Osteocyte (in vitro differentiated cells): ENCODE results near the gene JKAMP. TPM values are rescaled to one million over a fixed set of nuclear protein-coding genes. Genes with fewer than 3 reads are reported as not detected.
A peak's percentile ranks its signal among the peaks of the same experiment; 100 is the strongest.

Experiments used
- DNase-seq: peaks from one replicate; pipeline ENCODE4 v3.0.0; 2021; ENCODE audit warnings: mixed read lengths; ENCODE audit not compliant: unreplicated experiment; ENCODE audit errors: extremely low spot score
- H3K27ac Mint-ChIP-seq: one replicate; pipeline ENCODE4 v1.8.0; 2021; ENCODE audit warnings: mild to moderate bottlenecking, mixed read lengths; ENCODE audit not compliant: unreplicated experiment
- H3K27me3 Mint-ChIP-seq: one replicate; pipeline ENCODE4 v1.8.0; 2021; ENCODE audit warnings: mixed read lengths; ENCODE audit not compliant: unreplicated experiment
- H3K36me3 Mint-ChIP-seq: one replicate; pipeline ENCODE4 v1.8.0; 2021; ENCODE audit warnings: mixed read lengths; ENCODE audit not compliant: unreplicated experiment
- H3K4me1 Mint-ChIP-seq: one replicate; pipeline ENCODE4 v1.8.0; 2021; ENCODE audit warnings: mixed read lengths; ENCODE audit not compliant: unreplicated experiment
- H3K4me3 Mint-ChIP-seq: one replicate; pipeline ENCODE4 v1.8.0; 2021; ENCODE audit warnings: mild to moderate bottlenecking, moderate library complexity, mixed read lengths; ENCODE audit not compliant: unreplicated experiment
- H3K9me3 Mint-ChIP-seq: one replicate; pipeline ENCODE4 v1.8.0; 2021; ENCODE audit warnings: mixed read lengths; ENCODE audit not compliant: unreplicated experiment
- total RNA-seq: library from RNA; stranded (reverse); gene quantifications from 2 replicates; pipeline ENCODE4 v1.2.1, GENCODE V29; 2021
- TF ChIP-seq, protein P1 (sequence below): fragments of 200-600 bp; sonication (generic); IDR thresholded peaks from 2 replicates; pipeline ENCODE4 v1.5.0; 2021; ENCODE audit warnings: antibody characterized with exemption, mild to moderate bottlenecking, moderate library complexity

JKAMP gene
- total RNA-seq, 1 donor from 2014 or later = 47.6 TPM

DNA sequence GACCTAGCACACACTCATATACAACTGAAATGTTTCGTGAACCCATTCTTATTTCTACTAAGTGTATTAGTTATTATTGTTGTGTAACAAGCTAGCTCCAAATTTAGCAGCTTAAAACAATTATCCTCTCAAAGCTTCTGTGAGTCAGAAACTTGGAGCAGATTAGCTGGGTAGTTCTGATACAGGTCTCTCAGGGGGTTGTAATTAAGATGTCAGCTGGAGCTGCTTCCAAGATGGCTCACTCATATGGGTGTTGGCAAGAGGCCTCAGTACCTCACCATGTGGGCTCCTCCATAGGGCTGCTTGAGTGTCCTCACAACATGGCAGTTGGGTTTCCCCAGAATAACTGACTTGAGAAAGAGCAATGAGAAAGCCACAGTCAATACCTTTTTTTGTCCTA is 28.9 kb upstream of the JKAMP start:
- H3K9me3 Mint-ChIP-seq = peaks cover 10% of the 10 kb centered on the region
- no peaks in the 10 kb centered on the region for H3K27me3 Mint-ChIP-seq
- no peak overlapping the region for H3K4me3 Mint-ChIP-seq
- TF ChIP-seq, protein P1, sequence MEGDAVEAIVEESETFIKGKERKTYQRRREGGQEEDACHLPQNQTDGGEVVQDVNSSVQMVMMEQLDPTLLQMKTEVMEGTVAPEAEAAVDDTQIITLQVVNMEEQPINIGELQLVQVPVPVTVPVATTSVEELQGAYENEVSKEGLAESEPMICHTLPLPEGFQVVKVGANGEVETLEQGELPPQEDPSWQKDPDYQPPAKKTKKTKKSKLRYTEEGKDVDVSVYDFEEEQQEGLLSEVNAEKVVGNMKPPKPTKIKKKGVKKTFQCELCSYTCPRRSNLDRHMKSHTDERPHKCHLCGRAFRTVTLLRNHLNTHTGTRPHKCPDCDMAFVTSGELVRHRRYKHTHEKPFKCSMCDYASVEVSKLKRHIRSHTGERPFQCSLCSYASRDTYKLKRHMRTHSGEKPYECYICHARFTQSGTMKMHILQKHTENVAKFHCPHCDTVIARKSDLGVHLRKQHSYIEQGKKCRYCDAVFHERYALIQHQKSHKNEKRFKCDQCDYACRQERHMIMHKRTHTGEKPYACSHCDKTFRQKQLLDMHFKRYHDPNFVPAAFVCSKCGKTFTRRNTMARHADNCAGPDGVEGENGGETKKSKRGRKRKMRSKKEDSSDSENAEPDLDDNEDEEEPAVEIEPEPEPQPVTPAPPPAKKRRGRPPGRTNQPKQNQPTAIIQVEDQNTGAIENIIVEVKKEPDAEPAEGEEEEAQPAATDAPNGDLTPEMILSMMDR = no peak
- H3K36me3 Mint-ChIP-seq = peaks cover 44% of the 10 kb centered on the region
- DNase-seq = no peak
- H3K4me1 Mint-ChIP-seq = peaks cover 11% of the 10 kb centered on the region
- H3K27ac Mint-ChIP-seq = no peak overlapping the region

DNA sequence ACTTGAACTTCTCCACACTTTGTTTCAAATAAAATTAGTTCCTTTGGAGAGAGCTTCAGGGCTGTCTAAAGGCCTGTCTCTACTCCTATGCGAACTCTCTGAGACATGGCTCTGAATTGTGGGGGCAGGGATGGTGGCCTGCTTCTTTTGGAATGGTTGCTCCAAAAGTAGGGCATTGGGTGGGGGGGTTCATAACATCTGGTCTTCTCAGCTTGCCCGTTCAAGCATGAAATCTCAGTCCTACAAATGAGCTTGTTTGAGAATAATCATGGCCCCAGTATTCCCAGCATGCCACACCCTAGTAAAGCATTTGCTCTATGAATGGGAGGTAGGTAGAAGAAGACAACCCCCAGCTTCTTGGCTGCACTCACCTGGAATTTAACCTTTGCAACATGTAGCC is 25.8 kb upstream of the JKAMP start:
- TF ChIP-seq, protein P1 = no peak
- peaks cover 51% of the 10 kb centered on the region for H3K36me3 Mint-ChIP-seq
- H3K27me3 Mint-ChIP-seq = no peaks in the 10 kb centered on the region

DNA sequence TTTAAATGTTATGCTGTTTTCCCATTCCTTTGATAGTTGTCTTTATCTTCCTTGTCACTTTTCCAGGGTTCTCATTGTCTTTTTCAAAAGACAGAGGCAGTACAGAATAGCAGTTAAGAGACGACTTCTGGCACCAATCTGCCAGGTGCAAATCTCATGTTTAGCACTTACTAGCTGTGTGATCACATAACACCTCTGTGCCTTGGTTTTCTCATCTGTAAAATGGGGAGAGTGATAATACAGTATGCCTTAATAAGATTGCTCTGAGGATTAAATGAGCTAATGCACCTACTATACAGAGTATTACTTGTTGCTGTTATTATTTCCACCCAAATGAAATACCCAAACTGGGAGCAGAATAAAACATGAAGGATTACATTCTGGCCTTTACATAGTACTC is 23.9 kb upstream of the JKAMP start:
- H3K36me3 Mint-ChIP-seq = peaks cover 48% of the 10 kb centered on the region
- no peak overlapping the region for H3K4me3 Mint-ChIP-seq
- peaks cover 5% of the 10 kb centered on the region for H3K4me1 Mint-ChIP-seq
- H3K9me3 Mint-ChIP-seq = peaks cover 10% of the 10 kb centered on the region
- DNase-seq = no peak
- no peak overlapping the region for H3K27ac Mint-ChIP-seq
- no peaks in the 10 kb centered on the region for H3K27me3 Mint-ChIP-seq
- TF ChIP-seq, protein P1 = no peak

More for the DNA sequence above, 25.8 kb upstream of the JKAMP start:
- Mint-ChIP-seq H3K4me3 (no peak overlapping the region), H3K4me1 (peaks cover 14% of the 10 kb centered on the region), H3K9me3 (peaks cover 10% of the 10 kb centered on the region), H3K27ac (no peak overlapping the region)
- DNase-seq = no peak

DNA sequence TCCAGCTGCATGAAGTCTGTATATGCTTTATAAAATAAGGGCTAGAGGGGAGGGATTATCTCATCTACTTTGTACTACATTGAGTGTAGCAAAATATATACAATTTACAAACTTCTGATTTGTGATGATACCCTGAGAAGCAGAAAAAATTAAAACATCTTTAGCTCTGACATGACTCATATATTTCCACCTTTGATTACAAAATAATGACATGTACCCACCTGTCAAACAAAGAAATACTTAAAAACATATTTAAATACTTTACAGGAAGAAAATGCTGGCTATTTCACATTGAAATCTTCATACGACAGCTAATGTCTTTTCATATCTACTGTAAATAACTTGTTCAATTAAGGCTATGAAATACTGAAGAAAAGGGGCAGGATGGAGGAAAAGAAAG is 22.4 kb upstream of the JKAMP start:
- no peak overlapping the region for H3K4me3 Mint-ChIP-seq
- H3K36me3 Mint-ChIP-seq = peaks cover 38% of the 10 kb centered on the region
- H3K9me3 Mint-ChIP-seq = peaks cover 10% of the 10 kb centered on the region
- H3K4me1 Mint-ChIP-seq = peaks cover 7% of the 10 kb centered on the region
- no peak for DNase-seq
- H3K27ac Mint-ChIP-seq = no peak overlapping the region
- TF ChIP-seq, protein P1 = no peak
- H3K27me3 Mint-ChIP-seq = no peaks in the 10 kb centered on the region

DNA sequence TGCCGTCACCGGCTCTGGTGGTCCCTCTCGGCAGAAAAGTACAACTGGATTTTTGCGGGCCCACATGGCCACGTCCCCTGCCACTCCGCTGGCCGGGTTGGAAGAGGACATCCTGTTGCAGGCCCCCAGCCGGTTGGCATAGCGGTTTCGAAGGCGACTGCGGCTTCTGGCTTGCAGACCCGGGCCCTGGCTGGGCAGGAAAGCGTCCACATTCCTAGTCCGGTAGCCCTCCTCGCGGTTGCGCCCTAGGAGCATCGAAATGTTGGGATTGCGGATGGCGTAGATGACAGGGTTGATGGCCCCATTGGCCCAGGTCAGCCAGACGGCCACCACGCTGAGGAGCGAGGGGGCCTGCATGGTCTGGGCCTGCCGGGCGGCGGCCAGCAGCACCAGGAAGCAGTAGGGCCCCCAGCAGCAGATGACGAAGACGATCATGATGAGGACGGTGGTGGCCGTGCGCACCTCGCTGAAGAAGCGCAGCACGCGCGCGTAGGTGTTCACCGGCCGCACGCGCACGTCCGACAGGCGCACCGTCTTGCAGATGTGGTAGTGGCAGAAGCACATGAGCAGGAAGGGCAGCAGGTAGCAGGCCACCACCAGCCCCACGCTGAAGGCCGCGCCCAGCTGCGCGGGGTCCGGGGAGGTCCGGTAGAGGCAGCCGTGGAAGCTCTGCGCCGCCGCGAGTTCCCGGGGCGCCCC is 20.4 kb upstream of the JKAMP start:
- H3K9me3 Mint-ChIP-seq = no peaks in the 10 kb centered on the region
- H3K27me3 Mint-ChIP-seq = no peaks in the 10 kb centered on the region
- peak overlapping the region; percentile 16 for H3K27ac Mint-ChIP-seq
- DNase-seq = no peak
- TF ChIP-seq, protein P1 = no peak
- H3K36me3 Mint-ChIP-seq = peaks cover 20% of the 10 kb centered on the region
- peak overlapping the region; percentile 80 for H3K4me3 Mint-ChIP-seq
- peaks cover 7% of the 10 kb centered on the region for H3K4me1 Mint-ChIP-seq
